HL-60 (cell line): ENCODE data around the gene RIOK1.

Source experiments
- DNase-seq, 2 experiments: peaks; one replicate each; pipeline ENCODE4 v3.0.0-alpha.2; 2010 to 2020; ENCODE audit warnings: low read depth in 1 of 2, low spot score in 1 of 2
- H3K27ac ChIP-seq: fragments of 250-450 bp; sonication (Bioruptor Pico); replicated peaks from 2 replicates; pipeline ENCODE4 v1.5.1; 2020; ENCODE audit warnings: mild to moderate bottlenecking, moderate library complexity
- H3K27me3 ChIP-seq: fragments of 250-450 bp; sonication (Bioruptor Pico); 2 replicates; pipeline ENCODE4 v1.5.1; 2021; ENCODE audit warnings: mild to moderate bottlenecking, moderate library complexity; ENCODE audit not compliant: insufficient read depth, poor library complexity, severe bottlenecking
- H3K4me3 ChIP-seq: replicated peaks from 2 replicates; pipeline ENCODE4 v1.5.1; 2011; ENCODE audit warnings: mild to moderate bottlenecking, control low read depth, low read length; ENCODE audit not compliant: insufficient read depth
- CTCF ChIP-seq: IDR thresholded peaks from one replicate; pipeline ENCODE4 v1.5.1; 2011; ENCODE audit warnings: low read length, control low read depth, inconsistent platforms; ENCODE audit not compliant: insufficient read depth
- GABPA ChIP-seq: IDR thresholded peaks from 2 replicates; pipeline ENCODE4 v1.6.1; 2012; ENCODE audit warnings: low read depth
- POLR2AphosphoS5 ChIP-seq: IDR thresholded peaks from 2 replicates; pipeline ENCODE4 v1.6.1; 2012; ENCODE audit warnings: low read depth
- REST ChIP-seq: IDR thresholded peaks from 2 replicates; pipeline ENCODE4 v1.6.1; 2012; ENCODE audit warnings: low read depth; ENCODE audit not compliant: insufficient replicate concordance
- SPI1 ChIP-seq: IDR thresholded peaks from 2 replicates; pipeline ENCODE4 v1.6.1; 2012; ENCODE audit warnings: low read depth, mild to moderate bottlenecking, borderline replicate concordance

RIOK1 gene

DNA sequence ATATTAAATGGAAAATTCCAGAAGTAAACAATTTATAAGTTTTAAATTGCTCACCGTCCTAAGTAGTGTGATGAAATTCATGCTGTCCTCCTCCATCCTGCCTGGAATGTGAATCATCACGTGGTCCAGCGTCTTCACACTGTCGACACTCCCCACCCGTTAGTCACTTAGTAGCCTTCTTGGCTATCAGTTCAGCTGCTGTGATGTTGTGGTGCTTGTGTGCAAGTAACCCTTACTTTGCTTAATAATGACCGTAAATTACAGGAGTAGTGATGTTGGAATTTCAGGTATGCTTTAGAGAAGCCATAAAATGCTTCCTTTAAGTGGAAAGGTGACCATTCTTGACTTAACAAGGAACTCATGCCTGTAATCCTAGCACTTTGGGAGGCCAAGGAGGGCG, 25.2 kb downstream of the RIOK1 start:
- H3K27ac ChIP-seq: no peak overlapping the region
- no peak overlapping the region for H3K4me3 ChIP-seq
- TF ChIP-seq SPI1 (no peak), GABPA (no peak), POLR2AphosphoS5 (no peak), CTCF (no peak), REST (no peak)
- DNase-seq: no peak
- no peaks in the 10 kb centered on the region for H3K27me3 ChIP-seq

- Histone ChIP-seq H3K27me3 (no peaks in the 10 kb centered on the region), H3K4me3 (no peak overlapping the region), H3K27ac (no peak overlapping the region)
- no peak for TF ChIP-seq CTCF
- no peak for TF ChIP-seq SPI1
- TF ChIP-seq REST: no peak
- no peak for TF ChIP-seq GABPA
- TF ChIP-seq POLR2AphosphoS5: no peak
- no peak for DNase-seq
Observed at GRCh38 chr6:7417684-7418083, 28.1 kb downstream of the RIOK1 start.

GRCh38 chr6:7418238-7418905, 28.8 kb downstream of the RIOK1 start:
- no peak for DNase-seq
- Histone ChIP-seq H3K4me3 (no peak overlapping the region), H3K27ac (no peak overlapping the region), H3K27me3 (no peaks in the 10 kb centered on the region)
- no peak for TF ChIP-seq POLR2AphosphoS5
- TF ChIP-seq REST: no peak
- TF ChIP-seq GABPA: no peak
- no peak for TF ChIP-seq SPI1
- no peak for TF ChIP-seq CTCF
